GM10266 (cell line): ENCODE data around the gene KCNE3.

Source experiments
- DNase-seq: peaks from one replicate; pipeline ENCODE4 v3.0.0; 2012; ENCODE audit errors: extremely low spot score
- CTCF ChIP-seq: IDR thresholded peaks from 2 replicates; pipeline ENCODE4 v1.5.1; 2012; ENCODE audit warnings: mild to moderate bottlenecking, low read depth; ENCODE audit not compliant: control insufficient read depth, insufficient read depth; ENCODE audit errors: missing control alignments

The KCNE3 gene

DNA sequence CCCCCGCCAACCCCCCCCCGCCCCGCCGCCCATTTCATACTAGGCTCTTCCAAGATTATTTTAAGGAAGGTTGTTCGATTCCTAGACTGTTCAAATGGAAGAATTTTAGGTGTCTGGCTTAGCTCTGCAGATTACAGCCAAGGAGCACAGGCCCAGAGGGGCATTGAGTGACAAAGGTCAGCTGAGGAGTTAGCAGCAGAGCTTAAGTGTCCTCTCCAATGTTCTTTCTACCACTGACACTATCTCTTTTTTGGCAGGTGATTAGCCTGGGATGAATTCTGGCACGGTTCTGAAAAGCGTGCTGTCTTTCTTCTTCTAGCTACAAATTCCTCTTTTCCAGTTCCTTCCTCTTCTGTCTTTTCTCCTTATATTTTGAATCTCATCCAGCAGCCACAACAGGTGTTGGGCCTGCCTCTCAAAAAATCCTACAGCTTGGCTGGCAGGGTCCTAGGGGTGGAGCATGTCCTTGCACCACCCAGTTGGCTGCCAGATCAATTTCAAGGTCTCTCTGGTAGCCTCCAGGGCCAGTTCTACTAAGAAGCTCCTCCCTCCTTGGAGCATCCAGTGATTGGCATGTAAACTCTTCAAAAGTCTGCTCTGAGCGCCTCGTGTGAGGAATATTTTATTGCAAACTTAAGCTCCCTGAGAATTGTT lies 23.0 kb downstream of the KCNE3 start:
- no peak for TF ChIP-seq CTCF
- DNase-seq, result no peak

- no peak for DNase-seq
These were observed 24.1 kb downstream of the KCNE3 start for GRCh38 chr11:74443071-74443864.

GRCh38 chr11:74442636-74443035 lies 24.7 kb downstream of the KCNE3 start:
- no peak for DNase-seq
- no peak for TF ChIP-seq CTCF

More at GRCh38 chr11:74443071-74443864, 24.1 kb downstream of the KCNE3 start:
- no peak for TF ChIP-seq CTCF

GRCh38 chr11:74438681-74439080 lies 28.7 kb downstream of the KCNE3 start:
- DNase-seq, result no peak
- no peak for TF ChIP-seq CTCF

DNA sequence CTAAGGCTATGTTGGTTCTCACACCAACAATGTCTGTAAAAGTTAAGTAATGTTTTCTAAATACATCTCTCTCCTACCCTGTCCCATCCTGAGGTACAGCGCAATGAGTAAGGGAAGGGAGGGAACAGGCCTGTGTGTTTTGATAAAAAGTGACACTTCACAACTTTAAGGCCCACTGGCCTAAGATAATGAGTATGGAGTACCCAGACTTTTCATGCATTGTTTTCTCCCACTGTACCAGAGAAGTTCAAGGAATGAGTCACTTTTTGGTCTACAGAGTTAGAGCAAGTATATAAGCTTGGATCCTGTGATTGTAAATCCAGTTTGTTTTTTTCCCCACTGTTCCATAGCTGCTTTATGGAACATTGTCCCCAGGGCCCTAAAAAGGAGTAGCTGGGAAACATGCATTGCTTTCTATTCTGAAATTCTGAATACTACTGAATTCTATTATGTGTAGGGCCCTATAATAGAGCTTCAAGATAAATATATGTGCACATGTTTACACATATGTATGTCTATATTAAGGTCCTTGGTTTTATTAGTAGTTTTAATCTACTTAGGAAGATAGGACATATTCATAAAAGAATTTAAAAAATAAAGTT lies 29.8 kb downstream of the KCNE3 start:
- no peak for TF ChIP-seq CTCF
- no peak for DNase-seq

DNA sequence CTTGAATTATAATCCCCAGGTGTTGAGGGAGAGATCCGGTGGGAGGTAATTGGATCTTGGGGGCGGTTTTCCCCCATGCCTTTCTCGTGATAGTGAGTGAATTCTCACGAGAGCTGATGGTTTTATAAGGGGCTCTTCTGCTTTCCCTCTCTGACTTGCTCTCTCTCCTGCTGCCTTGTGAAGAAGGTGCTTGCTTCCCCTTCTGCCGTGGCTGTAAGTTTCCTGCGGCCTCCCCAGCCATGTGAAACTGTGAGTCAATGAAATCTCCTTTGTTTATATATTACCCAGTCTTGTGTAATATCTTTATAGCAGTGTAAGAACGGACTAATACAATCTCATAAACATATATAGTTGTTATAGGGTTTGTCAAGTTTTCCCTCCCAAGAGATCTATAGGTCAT lies 32.8 kb downstream of the KCNE3 start:
- no peak for TF ChIP-seq CTCF
- no peak for DNase-seq

- TF ChIP-seq CTCF, result no peak
- no peak for DNase-seq
These were observed 38.1 kb downstream of the KCNE3 start for GRCh38 chr11:74429205-74429604.
